Muscle of arm (tissue), 12 donors: ENCODE measurements around the gene HOXA7. TPM values are rescaled to one million over a fixed set of nuclear protein-coding genes. Genes with fewer than 3 reads are reported as not detected.

Experiments used
- DNase-seq: peaks from one replicate; pipeline ENCODE4 v3.0.0-alpha.2; 2013
- polyA plus RNA-seq, 12 donors: library from polyadenylated mRNA; unstranded; fragments of 120-200 nt; gene quantifications; one replicate each; pipeline ENCODE4 v1.2.1, GENCODE V29; 2013; ENCODE audit not compliant: insufficient read length in 12 of 12

HOXA7 gene
- polyA plus RNA-seq, 12 donors: 12.0 to 26.8 (median 17.3) TPM; not detected in 1

- no peak for DNase-seq
Observed at GRCh38 chr7:27183682-27184336, 27.3 kb upstream of the HOXA7 start.

DNA sequence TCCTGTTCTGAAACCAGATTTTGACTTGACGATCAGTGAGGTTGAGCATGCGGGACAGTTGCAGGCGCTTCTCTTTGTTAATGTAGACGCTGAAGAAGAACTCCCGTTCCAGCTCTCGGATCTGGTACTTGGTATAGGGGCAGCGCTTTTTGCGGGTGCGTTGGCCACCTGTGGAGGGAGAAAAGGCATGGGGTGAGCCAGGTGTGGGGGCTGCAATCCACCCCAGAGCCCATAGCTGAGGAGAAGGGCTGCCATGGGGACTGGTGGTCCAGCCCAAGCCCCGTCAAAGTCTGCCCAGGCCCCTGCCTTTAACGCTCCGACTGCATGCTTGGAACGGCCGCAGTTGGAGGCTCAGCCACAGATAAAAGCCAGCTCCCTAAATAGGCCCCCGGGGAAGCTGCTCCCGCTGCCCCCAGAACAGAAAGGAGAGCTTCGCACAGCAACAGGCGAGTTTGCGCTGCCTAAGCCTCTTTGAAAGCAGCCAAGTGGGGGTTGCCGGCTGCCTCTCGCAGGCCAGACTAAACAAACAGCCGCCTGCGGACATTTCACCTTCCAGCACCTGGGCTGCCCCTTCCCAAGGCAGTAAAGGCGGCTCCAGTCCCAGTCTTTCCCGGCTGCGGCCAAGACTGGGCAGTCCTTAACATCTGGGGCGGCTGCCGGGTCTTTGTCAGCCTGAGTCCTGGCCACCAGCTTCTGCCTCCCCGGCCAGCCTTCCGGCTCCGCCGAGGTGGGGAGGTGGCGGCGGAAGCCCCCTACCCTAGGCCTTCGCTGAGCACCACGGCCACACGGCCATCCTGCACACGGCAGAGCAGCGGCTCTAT is 26.6 kb upstream of the HOXA7 start:
- DNase-seq: no peak

GRCh38 chr7:27182285-27182841 is 25.9 kb upstream of the HOXA7 start:
- no peak for DNase-seq

DNA sequence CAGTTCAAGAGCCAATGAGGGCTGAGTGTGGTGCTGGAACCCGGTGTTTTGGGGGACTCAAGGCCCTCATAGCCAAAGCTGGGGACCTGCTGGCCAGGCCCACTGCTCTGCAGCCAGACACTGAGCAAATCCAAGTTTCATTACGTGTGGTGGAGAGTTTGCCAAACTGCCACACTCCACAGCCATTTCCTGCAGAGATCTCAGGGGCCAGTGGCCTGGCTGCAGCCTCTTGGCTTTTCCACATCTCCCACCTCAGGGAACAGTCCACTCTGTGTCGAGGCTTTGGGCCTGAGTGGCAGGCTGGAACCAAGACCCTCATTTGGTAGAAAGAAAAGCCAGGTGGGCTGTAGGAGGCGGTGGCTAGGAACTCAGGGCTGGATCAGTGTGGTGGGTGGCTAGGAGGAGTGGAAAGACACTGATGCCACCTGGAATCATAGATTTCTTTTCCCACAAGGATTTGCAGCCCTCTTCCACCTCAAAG is 25.4 kb upstream of the HOXA7 start:
- DNase-seq: no peak

DNA sequence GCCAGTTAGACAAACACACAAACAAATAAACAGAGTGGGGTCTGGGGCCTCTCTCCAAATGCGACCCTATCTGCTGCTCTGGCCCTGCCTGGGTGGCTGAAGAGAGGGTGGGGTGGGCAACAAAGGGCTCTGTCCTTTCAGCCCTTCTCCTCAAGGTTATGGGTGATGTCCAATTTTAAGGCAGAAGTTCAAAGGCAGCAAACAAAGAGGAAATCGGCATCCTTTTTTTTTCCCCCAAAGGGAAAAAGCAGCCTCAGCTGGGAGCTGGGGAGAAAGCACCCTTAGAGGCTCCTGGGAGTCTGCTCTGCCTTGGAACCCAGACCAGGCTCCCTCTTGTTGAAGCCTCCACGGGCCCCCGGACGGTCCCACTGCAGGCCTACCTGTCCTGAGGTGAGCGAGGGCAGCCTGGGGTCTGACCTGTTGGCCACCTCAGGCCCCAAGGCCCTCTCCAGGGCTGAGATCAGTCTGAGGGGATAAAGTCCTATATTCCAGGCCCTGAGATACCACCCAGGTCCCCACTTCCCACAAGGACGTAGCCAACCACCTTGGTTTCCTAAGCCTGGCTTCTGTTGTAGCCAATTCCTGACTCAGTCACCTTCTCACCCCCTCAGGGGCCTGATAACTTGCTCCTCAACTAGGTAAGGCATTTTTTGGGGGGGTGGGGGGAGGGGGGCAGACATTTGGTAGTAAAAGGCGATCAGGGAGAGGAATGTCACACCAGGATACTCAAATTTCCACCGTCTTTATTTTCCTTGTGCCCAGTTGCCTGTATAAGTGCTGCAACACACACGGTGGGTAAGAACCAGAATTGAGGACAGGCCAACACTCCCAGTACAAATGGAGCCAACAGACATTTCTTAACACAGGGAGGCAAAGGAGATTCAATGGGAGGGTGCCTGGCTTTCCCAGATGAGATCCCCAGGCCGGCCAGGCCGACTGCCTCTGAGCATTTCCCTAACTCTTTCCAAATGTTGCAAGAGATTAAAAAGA is 24.3 kb upstream of the HOXA7 start:
- no peak for DNase-seq

DNA sequence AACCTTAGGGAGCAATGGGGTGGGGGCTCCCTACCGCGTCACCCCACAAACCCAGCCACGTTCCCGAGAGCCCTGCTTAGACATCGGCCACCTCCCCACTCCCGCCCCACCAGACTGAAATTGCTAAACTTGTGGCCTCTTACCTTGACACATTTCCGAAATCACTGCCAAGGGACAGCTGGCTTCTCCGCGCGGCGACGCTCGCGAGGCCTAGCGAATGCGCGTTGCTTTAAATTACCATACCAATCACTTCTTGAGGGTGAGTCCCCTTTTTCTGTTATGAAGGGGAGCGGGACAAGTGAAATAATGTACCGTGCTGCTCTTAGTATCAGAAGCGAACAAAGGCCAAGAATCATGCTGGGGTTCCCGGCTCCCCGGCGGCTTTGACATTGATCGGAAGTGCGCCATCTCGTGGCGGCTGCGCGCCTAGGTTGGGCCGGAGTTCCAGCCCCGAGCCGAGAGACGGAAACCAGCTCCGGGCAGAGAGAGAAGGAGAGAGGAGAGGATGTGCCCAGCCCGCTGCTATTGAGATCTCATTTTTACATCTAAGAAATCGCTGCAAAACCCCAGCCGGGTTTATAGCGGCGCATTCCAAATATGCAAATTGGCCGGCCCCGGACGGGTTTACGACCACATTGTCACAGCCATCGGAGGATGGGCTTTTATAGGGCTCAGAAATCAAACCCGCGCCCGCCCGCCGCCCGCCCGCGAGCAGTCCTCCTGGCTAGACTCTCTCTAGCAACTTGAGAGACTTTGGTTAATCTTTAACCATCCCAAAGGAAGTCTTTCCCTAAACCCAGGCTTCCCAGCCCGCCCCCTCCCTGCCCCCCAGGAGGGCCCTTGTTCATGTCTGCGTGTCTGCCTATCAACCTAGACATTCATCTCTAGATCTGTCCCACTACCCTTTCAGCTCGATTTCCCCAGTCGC is 23.3 kb upstream of the HOXA7 start:
- DNase-seq: peak; percentile 92

DNA sequence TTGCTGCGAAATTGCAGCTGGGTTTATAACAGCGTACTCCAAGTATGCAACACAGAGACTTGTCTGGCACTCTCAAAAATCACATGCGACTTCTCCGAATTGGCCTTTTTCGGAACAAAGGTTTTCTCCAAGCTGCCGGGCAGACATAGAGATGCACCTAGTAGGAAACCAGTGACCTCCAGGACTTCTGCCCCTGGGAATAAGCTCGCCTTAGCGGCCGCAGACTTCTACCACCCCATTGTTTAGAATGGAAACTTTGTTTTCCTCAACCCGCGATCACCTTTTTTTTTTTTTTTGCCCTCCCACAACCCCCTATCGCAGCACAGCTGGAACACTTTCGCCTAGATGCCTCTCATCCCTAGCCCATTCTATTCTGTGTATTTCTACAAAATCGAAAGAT is 22.6 kb upstream of the HOXA7 start:
- no peak for DNase-seq

GRCh38 chr7:27178366-27178765 is 21.9 kb upstream of the HOXA7 start:
- DNase-seq: no peak

DNA sequence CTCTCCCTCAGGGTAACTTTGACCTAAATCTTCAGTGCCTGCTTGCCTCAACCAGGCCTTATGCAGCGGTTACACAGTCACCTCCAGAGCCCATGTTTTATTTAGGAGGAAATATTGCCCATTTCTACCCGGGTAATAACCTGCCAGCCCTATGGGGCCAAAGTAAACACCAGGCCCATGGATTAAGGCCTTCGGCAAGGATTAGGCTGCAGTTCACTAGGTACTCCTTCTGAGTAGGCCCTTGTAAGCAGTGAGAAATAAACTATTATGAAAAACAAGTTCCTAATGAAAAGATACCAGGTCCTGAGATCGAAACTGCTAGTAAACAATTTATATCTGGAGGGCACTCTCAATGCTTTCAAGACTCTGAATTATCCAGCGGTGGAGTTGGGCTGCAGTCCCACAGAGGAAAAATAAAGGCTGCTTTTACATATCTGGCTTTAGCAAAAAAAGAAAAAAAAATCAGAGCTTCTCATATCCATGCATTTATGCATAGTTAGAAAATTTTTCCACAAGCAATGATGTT is 21.4 kb upstream of the HOXA7 start:
- DNase-seq: no peak

GRCh38 chr7:27176962-27177794 is 20.7 kb upstream of the HOXA7 start:
- no peak for DNase-seq

GRCh38 chr7:27176524-27176845 is 20.0 kb upstream of the HOXA7 start:
- DNase-seq: no peak

DNA sequence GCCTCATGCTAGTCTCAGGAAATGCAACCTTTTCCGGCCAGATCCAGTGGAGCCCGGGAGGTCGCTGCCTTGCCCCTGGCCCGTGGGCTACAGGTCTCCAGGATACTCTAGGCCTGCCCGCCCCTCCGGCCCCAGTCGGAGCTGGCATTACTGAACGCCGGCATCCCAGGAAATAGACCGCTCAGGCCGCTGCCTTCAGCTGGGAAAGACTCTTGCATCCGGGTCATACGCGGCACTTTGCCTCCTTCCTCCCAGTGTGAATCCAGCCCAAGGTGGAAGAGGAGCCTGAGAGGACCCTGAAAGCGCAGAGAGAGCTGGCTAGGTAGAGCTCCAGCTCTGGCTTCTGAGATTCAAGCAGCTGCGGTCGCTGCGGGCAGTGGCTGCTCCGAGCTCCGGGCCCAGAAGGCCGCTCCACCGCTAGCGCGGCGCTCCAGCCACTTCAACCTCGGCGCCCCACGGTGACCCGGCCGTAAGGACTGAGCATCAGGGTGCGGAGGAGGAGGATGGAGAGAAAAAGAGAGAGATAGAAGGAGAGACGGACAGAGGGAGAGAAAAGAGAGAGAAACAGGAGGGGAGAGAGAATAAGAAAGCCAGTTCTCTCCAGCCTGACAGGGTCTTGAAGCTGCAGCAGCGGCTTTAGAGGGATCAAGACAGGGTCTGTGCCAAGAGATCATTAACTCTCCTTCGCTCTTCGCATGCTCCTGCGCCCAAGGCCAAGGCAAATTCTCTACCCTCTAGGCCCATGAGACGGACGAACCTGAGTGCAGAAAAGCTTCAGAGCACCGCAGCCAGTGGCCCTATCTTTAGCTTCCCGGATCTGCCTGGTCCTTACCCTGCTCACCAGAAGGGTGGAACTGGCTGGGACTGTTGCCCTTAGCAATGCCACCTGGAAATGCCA is 19.4 kb upstream of the HOXA7 start:
- no peak for DNase-seq

DNA sequence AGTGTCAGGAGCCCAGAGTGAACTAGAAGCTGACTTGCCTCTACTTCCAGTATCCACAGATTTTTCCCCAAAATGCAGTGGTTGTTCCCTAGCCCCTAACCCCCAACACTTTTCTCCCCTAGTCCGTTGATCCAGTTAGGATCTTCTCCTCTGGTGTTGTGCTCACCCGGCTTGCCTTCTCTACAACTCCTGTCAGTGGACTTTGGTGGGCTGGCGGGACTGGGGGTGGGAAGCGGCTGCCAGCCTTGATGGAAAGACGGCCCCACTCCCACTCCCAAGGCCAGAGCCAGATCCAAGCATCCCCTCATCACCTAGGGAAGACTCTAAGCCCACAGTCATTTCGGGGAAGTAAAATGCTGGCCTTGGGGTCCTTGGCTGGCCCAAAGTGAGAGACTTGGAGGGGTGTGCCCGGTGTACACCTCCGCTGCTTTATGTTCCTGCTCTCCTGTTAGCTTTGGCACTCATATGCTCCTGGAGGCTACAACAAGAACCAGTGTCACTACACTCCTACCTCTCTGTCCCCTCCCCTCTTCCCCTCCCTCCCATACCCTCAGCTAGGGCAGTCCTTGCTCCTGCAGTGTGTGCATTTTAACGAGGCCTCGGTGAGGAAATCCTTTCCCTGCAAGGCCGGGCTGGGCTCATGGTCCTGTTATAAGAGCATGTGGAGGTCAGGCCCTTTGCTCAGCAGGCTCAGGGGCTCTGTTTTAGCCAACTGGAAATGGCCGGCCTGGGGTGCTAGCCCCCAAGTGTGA is 18.6 kb upstream of the HOXA7 start:
- no peak for DNase-seq

GRCh38 chr7:27173956-27174873 is 17.7 kb upstream of the HOXA7 start, which contains the start of gene HOXA10:
HOXA10 (minus strand) TSS chr7:27174320; CDS start chr7:27174306, 14 bp downstream.
- no peak for DNase-seq

GRCh38 chr7:27173511-27173955 is 17.1 kb upstream of the HOXA7 start:
- no peak for DNase-seq

DNA sequence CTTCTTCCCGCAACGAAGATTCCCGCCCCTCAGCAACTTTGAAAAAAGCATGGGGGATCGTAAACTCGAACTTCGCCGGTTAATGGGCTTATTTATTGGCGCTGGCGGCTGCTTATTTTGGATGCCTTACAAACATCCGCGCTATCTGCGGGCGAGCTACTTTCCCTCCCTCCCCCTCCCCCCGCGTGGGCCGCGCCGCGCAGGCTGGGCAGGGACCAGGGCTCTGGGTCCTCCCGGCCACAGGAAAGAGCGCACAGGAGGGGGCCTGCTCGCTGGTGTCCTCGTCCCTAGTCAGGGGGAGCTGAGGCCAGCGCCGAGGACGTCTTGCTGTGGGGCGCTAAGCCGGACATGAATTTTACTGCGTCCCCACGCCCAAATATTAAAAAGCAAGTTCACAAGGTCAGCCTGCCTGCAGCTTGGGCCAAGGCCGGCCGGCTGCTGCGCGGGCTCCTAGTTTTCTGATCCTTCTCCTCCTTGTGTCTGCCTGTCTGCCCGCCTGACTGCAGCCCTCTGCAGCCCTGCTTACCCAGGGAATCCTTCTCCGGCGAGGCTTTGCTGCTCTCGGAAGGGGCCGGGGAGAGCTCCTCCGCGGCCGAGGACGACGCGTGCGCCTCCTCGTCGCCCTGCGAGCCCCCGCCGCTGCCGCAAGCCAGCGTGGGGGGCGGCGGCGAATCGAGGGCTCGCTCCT is 16.5 kb upstream of the HOXA7 start:
- DNase-seq: no peak
